Measurements from ENCODE around the gene ZBTB42.

GRCh38 chr14:104819361-104819781 is 18.5 kb downstream of the ZBTB42 start:
- TF ChIP-seq CTCF (IDR thresholded peaks at IDR 0.05) (no peak), POLR2A (IDR thresholded peaks at IDR 0.05) (no peak)
